OCI-LY7 (cell line): ENCODE results near the gene PTPN14. TPM values are rescaled to one million over a fixed set of nuclear protein-coding genes. Genes with fewer than 3 reads are reported as not detected.

Experiments used
- BruUV-seq: library from RNA; stranded (reverse); fragments of 400-500 nt; replicated peaks from 2 replicates; lab custom pipeline; 2021; lab: Mats Ljungman, UMichigan
- CTCF ChIA-PET: fragments of 300-600 bp; sonication (Branson Sonifier 250); formaldehyde crosslinking; loops from one replicate; lab custom pipeline; 2022; ENCODE audit warnings: antibody characterized with exemption; ENCODE audit not compliant: unreplicated experiment; lab: Charles Lee
- POLR2A ChIA-PET: fragments of 300-600 bp; sonication (Branson Sonifier 250); formaldehyde crosslinking; loops from one replicate; lab custom pipeline; 2022; ENCODE audit warnings: antibody characterized with exemption; lab: Charles Lee
- DNase-seq: peaks from one replicate; pipeline ENCODE4 v3.0.0-alpha.2; 2015; ENCODE audit warnings: low spot score
- H2AFZ ChIP-seq: fragments of 200-600 bp; sonication (generic), shearing (Covaris generic); 2 replicates; pipeline ENCODE4 v1.6.1; 2014; ENCODE audit warnings: mild to moderate bottlenecking, antibody characterized with exemption, low read length, moderate library complexity
- H3K27ac ChIP-seq: fragments of 200-600 bp; sonication (generic); 2 replicates; pipeline ENCODE4 v1.5.1; 2014; ENCODE audit warnings: mixed run types, low read depth, mild to moderate bottlenecking, moderate library complexity, low read length, inconsistent platforms; ENCODE audit not compliant: poor library complexity, severe bottlenecking
- H3K36me3 ChIP-seq: fragments of 200-600 bp; sonication (generic); 2 replicates; pipeline ENCODE4 v1.6.1; 2014; ENCODE audit warnings: mild to moderate bottlenecking, antibody characterized with exemption, low read length, moderate library complexity, mixed read lengths; ENCODE audit not compliant: insufficient read depth
- H3K4me1 ChIP-seq: fragments of 200-600 bp; sonication (generic); 2 replicates; pipeline ENCODE4 v1.5.1; 2014; ENCODE audit warnings: mild to moderate bottlenecking, low read length; ENCODE audit not compliant: insufficient read depth, poor library complexity, severe bottlenecking
- H3K4me2 ChIP-seq: fragments of 200-600 bp; sonication (generic); 2 replicates; pipeline ENCODE4 v1.6.1; 2014; ENCODE audit warnings: mild to moderate bottlenecking, low read length
- H3K4me3 ChIP-seq: fragments of 200-600 bp; sonication (generic); 2 replicates; pipeline ENCODE4 v1.5.1; 2014; ENCODE audit warnings: mild to moderate bottlenecking, low read depth, low read length; ENCODE audit not compliant: poor library complexity, severe bottlenecking
- H3K79me2 ChIP-seq: fragments of 200-600 bp; sonication (generic); 2 replicates; pipeline ENCODE4 v1.6.1; 2016; ENCODE audit warnings: low read depth, mild to moderate bottlenecking, low read length, moderate library complexity, mixed read lengths; ENCODE audit not compliant: insufficient read depth
- H3K9me2 ChIP-seq: fragments of 200-600 bp; sonication (generic); 2 replicates; pipeline ENCODE4 v1.6.1; 2016; ENCODE audit warnings: mild to moderate bottlenecking, low read length, mixed read lengths; ENCODE audit not compliant: insufficient read depth
- H3K9me3 ChIP-seq: fragments of 200-600 bp; sonication (generic); 2 replicates; pipeline ENCODE4 v1.6.1; 2014; ENCODE audit warnings: mild to moderate bottlenecking, mixed run types, low read length, mixed read lengths
- H4K20me1 ChIP-seq: fragments of 200-600 bp; sonication (generic); 2 replicates; pipeline ENCODE4 v1.6.1; 2014; ENCODE audit warnings: mild to moderate bottlenecking, antibody characterized with exemption, low read length, moderate library complexity, mixed read lengths; ENCODE audit not compliant: insufficient read depth
- CTCF ChIP-seq: fragments of 200-600 bp; sonication (generic); conservative IDR thresholded peaks from 2 replicates; pipeline ENCODE4 v1.5.1; 2014; ENCODE audit warnings: mild to moderate bottlenecking, antibody characterized with exemption, low read length, moderate library complexity, mixed read lengths
- EZH2phosphoT487 ChIP-seq: fragments of 200-600 bp; sonication (generic); IDR thresholded peaks from 2 replicates; pipeline ENCODE4 v1.6.1; 2018; ENCODE audit warnings: low read depth, borderline replicate concordance, mild to moderate bottlenecking, mixed run types, antibody characterized with exemption, low read length, moderate library complexity, mixed read lengths
- intact Hi-C: fragments of 100-400 bp; cut with micrococcal nuclease; formaldehyde crosslinking; loops from one replicate; pipeline ENCODE4 v1.10.0; 2022; ENCODE audit not compliant: unreplicated experiment
- total RNA-seq, 2 experiments: library from RNA; depleted of rRNA in 1 of 2; stranded (reverse); fragments of >200 nt in 1 of 2; shearing (Covaris generic) in 1 of 2; gene quantifications; 2 replicates each; pipeline ENCODE4 v1.2.3, GENCODE V29; 2014 to 2022

The PTPN14 gene
- total RNA-seq, 2 experiments from 2014 or later, result not detected

- H3K9me3 ChIP-seq, result no peaks in the 10 kb centered on the region
- H3K4me1 ChIP-seq, result no peaks in the 10 kb centered on the region
- no peaks in the 10 kb centered on the region for H4K20me1 ChIP-seq
- no peak for DNase-seq
- H3K79me2 ChIP-seq, result no peaks in the 10 kb centered on the region
- H3K4me2 ChIP-seq, result no peak overlapping the region
- no peak overlapping the region for H2AFZ ChIP-seq
- H3K4me3 ChIP-seq, result no peak overlapping the region
- no TSS peak for BruUV-seq
- ChIA-PET POLR2A (no interaction called here), CTCF (no interaction called here)
- intact Hi-C loops, result no loop called here
- no peaks in the 10 kb centered on the region for H3K9me2 ChIP-seq
- H3K36me3 ChIP-seq, result no peaks in the 10 kb centered on the region
- TF ChIP-seq EZH2phosphoT487 (no peak), CTCF (no peak)
- H3K27ac ChIP-seq, result no peak overlapping the region
Measured at GRCh38 chr1:214445831-214446614, 105.4 kb downstream of the PTPN14 start.

GRCh38 chr1:214445199-214445598, 106.2 kb downstream of the PTPN14 start:
- intact Hi-C loops, result no loop called here
- no peak overlapping the region for H2AFZ ChIP-seq
- no TSS peak for BruUV-seq
- ChIA-PET POLR2A (interaction anchor here (0.7 kb wide), 1 partner anchor 18 kb away, joined by 3 read pairs; no protein-coding TSS in a partner anchor), CTCF (no interaction called here)
- no peaks in the 10 kb centered on the region for H3K9me3 ChIP-seq
- H3K79me2 ChIP-seq, result no peaks in the 10 kb centered on the region
- no peak for DNase-seq
- TF ChIP-seq EZH2phosphoT487, result no peak
- no peak for TF ChIP-seq CTCF
- no peaks in the 10 kb centered on the region for H3K36me3 ChIP-seq
- H3K9me2 ChIP-seq, result no peaks in the 10 kb centered on the region
- no peak overlapping the region for H3K27ac ChIP-seq
- no peak overlapping the region for H3K4me2 ChIP-seq
- H3K4me1 ChIP-seq, result no peaks in the 10 kb centered on the region
- H3K4me3 ChIP-seq, result no peak overlapping the region
- no peaks in the 10 kb centered on the region for H4K20me1 ChIP-seq
